ENCODE data around the gene ARFGEF3. TPM values are rescaled to one million over a fixed set of nuclear protein-coding genes. Genes with fewer than 3 reads are reported as not detected.

ARFGEF3 gene
- total RNA-seq, 3 donors from 2014 or later, result 10.1 to 24.3 (median 21.1) TPM

DNA sequence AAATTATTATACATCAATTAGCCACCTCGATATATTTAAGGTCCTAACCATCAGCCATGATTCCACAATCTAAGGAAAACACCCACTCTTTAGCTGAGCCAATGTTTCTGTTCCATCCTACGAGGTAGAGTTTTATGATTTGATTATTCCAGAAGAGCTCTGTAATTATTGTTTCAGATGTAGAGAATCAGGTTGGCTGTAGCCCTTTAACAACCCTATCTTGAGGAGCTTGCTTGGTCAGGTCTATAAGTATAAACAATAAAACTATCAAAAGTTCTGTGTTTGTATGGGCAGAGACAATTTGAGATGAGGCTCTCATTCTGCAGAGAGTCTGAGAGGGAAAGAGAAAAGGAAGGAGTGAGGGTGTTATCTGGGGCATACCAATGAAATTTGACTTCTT, 56.7 kb downstream of the ARFGEF3 start, which contains the start of gene PBOV1:
Gene PBOV1 (minus strand): TSS at position 43 of the 400 bp plus-strand sequence. CDS start 96 bp downstream, outside the sequence.
- DNase-seq, result no peak
- intact Hi-C loops (cut with DNase I, micrococcal nuclease), result no loop called here
- no peaks in the 10 kb centered on the region for H3K9me3 ChIP-seq
- TF ChIP-seq, protein P1, sequence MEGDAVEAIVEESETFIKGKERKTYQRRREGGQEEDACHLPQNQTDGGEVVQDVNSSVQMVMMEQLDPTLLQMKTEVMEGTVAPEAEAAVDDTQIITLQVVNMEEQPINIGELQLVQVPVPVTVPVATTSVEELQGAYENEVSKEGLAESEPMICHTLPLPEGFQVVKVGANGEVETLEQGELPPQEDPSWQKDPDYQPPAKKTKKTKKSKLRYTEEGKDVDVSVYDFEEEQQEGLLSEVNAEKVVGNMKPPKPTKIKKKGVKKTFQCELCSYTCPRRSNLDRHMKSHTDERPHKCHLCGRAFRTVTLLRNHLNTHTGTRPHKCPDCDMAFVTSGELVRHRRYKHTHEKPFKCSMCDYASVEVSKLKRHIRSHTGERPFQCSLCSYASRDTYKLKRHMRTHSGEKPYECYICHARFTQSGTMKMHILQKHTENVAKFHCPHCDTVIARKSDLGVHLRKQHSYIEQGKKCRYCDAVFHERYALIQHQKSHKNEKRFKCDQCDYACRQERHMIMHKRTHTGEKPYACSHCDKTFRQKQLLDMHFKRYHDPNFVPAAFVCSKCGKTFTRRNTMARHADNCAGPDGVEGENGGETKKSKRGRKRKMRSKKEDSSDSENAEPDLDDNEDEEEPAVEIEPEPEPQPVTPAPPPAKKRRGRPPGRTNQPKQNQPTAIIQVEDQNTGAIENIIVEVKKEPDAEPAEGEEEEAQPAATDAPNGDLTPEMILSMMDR (IDR thresholded peaks at IDR 0.05), result no peak
- peaks cover 11% of the 10 kb centered on the region for H3K4me1 ChIP-seq (ENCODE audit: low read depth)
- ATAC-seq, result peak; percentile 59
- no peak within 1 kb of the TSS for H3K4me3 ChIP-seq
- H3K36me3 ChIP-seq (ENCODE audit: low read depth), result no peaks in the 10 kb centered on the region

DNA sequence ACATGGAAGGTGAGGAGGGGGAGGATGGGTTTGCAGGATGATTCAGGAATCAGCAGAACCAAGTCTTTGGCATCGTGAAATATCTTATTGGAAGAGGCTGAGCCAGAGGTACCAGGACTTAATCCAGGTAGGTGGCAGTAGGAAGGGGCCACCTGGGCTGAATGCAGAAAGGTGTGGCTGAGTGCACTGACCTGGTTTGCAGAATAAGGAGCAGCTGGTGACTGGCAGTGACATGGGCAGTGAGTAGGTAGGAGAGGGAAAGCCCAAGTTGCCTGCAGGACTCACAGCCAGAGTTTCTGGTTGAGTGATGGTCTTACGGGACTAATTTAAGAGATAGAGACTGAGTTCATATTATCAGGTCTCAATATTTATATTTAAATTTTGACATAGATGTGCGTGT, 57.7 kb downstream of the ARFGEF3 start:
- peak in 2 of 3 donors; percentile 45 to 49 for DNase-seq
- Histone ChIP-seq H3K36me3 (ENCODE audit: low read depth) (no peaks in the 10 kb centered on the region), H3K4me1 (ENCODE audit: low read depth) (peaks cover 11% of the 10 kb centered on the region), H3K9me3 (no peaks in the 10 kb centered on the region), H3K4me3 (no peak overlapping the region)
- intact Hi-C loops (cut with DNase I, micrococcal nuclease), result no loop called here
- ATAC-seq, result peak; percentile 76
- TF ChIP-seq, protein P1 (IDR thresholded peaks at IDR 0.05), result no peak

DNA sequence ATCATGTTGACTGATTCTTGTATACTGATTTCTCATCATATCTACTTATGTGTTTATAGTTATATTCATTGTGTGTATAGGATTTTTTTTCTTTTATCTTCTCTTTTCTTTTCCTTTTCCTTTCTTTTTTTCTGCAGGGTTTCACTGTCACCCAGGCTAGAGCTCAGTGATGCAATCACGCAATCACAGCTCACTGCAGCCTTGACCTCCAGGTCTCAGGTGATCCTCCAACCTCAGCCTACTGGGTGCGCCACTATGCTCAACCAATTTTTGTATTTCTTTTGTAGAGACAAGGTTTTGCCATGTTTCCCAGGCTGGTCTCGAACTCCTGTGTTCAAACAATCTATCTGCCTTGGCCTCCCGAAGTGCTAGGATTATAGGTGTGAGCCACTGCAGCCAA, 58.2 kb downstream of the ARFGEF3 start:
- no peak for ATAC-seq
- no peak overlapping the region for H3K4me3 ChIP-seq
- intact Hi-C loops (cut with DNase I, micrococcal nuclease), result no loop called here
- H3K36me3 ChIP-seq (ENCODE audit: low read depth), result no peaks in the 10 kb centered on the region
- TF ChIP-seq, protein P1 (IDR thresholded peaks at IDR 0.05), result no peak
- peaks cover 11% of the 10 kb centered on the region for H3K4me1 ChIP-seq (ENCODE audit: low read depth)
- no peak for DNase-seq
- no peaks in the 10 kb centered on the region for H3K9me3 ChIP-seq

DNA sequence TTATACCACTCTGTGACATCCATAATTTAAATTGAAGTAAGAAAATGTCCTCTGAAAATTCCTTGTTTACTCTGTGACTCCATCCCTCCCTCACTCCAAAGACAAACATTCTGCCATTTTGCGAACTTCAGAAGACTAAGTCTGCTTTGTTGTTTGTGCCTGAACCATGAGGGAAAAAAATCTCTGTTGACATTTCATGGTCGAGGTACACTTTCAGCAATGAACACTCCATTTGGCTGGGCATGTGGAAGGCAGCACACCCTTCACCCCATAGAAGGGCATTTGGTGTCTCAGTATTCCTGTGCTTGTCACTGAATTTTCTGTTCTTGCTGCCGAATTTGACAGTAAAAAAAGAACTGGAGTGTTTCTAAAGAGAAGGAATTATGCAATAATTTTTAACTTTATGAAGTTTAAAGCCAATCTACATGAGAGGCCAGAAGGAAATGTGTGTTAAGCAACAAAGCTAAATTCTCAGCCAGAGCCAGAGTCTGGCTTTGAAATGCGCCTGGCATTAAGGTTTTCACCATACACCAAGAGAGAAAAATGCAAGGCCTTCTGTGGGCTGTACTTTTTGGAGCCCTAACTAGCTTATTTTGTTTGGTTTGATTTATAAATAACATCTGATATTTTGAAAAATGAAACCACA, 61.3 kb downstream of the ARFGEF3 start:
- TF ChIP-seq, protein P1 (IDR thresholded peaks at IDR 0.05), result no peak
- ATAC-seq, result no peak
- no peaks in the 10 kb centered on the region for H3K9me3 ChIP-seq
- no peak for DNase-seq
- intact Hi-C loops (cut with DNase I, micrococcal nuclease), result no loop called here
- no peaks in the 10 kb centered on the region for H3K36me3 ChIP-seq (ENCODE audit: low read depth)
- peaks cover 19% of the 10 kb centered on the region for H3K4me1 ChIP-seq (ENCODE audit: low read depth)
- H3K4me3 ChIP-seq, result no peak overlapping the region

DNA sequence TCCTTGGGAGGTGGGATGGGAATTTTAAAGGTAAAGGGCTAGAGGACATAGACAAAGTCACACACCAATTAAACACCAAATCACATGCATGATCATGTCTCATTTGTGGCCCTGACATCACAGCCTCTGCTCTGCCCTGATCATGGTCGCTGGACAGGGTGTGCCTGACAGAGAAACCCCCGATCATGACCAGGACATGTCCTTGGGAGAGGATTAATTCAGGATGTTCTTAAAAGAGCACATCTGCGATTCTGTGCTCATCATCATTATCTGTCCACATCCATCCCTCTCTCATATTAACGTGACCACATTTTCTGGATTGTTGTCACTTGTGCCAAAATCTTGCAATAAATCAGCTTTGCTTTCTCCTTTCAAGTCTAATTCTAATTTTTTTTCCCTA, 64.2 kb downstream of the ARFGEF3 start:
- intact Hi-C loops (cut with DNase I, micrococcal nuclease), result no loop called here
- H3K4me1 ChIP-seq (ENCODE audit: low read depth), result peaks cover 8% of the 10 kb centered on the region
- no peaks in the 10 kb centered on the region for H3K9me3 ChIP-seq
- no peak for ATAC-seq
- no peaks in the 10 kb centered on the region for H3K36me3 ChIP-seq (ENCODE audit: low read depth)
- DNase-seq, result no peak
- H3K4me3 ChIP-seq, result no peak overlapping the region
- TF ChIP-seq, protein P1 (IDR thresholded peaks at IDR 0.05), result no peak

All from mucosa of descending colon (tissue), 3 donors.